AG04450 (cell line): Measurements from ENCODE around the gene TSEN34. TPM values are rescaled to one million over a fixed set of nuclear protein-coding genes. Genes with fewer than 3 reads are reported as not detected.

ENCODE experiments used
- CTCF ChIA-PET: fragments of 300-600, 350-600 bp; formaldehyde crosslinking; extraction: SDS; loops from one replicate; lab custom pipeline; 2022; ENCODE audit warnings: antibody characterized with exemption, inconsistent platforms; lab: Charles Lee
- POLR2A ChIA-PET: fragments of 350-600 bp; formaldehyde crosslinking; extraction: SDS; loops from one replicate; lab custom pipeline; 2021; ENCODE audit warnings: antibody characterized with exemption, inconsistent platforms; lab: Yijun Ruan, JAX
- DNase-seq: peaks from one replicate; pipeline ENCODE4 v3.0.0-alpha.2; 2011; ENCODE audit warnings: low read depth, low spot score
- H3K27ac ChIP-seq: one replicate; pipeline ENCODE4 v1.5.1; 2012; ENCODE audit warnings: low read depth, low read length, control low read depth
- H3K27me3 ChIP-seq: one replicate; pipeline ENCODE4 v1.6.0; 2012; ENCODE audit warnings: low read length; ENCODE audit not compliant: control insufficient read depth, insufficient read depth
- H3K4me3 ChIP-seq: 2 replicates; pipeline ENCODE4 v1.5.1; 2011; ENCODE audit warnings: mild to moderate bottlenecking, low read depth, low read length, control low read depth
- H3K9me3 ChIP-seq: 2 replicates; pipeline ENCODE4 v1.5.1; 2012; ENCODE audit warnings: low read length; ENCODE audit not compliant: control insufficient read depth, insufficient read depth
- CTCF ChIP-seq: IDR thresholded peaks from 2 replicates; pipeline ENCODE4 v1.5.1; 2011; ENCODE audit warnings: low read depth, low read length, control low read depth, inconsistent platforms
- polyA plus RNA-seq: library from polyadenylated mRNA; depleted of rRNA; stranded (reverse); fragments of >200 nt; gene quantifications from 2 replicates; pipeline ENCODE4 v1.2.3, GENCODE V29; 2011

The TSEN34 gene
- polyA plus RNA-seq, 1 experiment: 32.4 TPM

GRCh38 chr19:54207676-54207982 lies 16.5 kb downstream of the TSEN34 start:
- Histone ChIP-seq H3K27me3 (no peaks in the 10 kb centered on the region), H3K27ac (no peak overlapping the region), H3K4me3 (no peak overlapping the region), H3K9me3 (no peaks in the 10 kb centered on the region; the same call in 1 of the 2 replicates)
- ChIA-PET CTCF (no interaction called here), POLR2A (interaction anchor here (3.9 to 4.9 kb wide), 2 partner anchors 16 to 19 kb away, joined by 24 to 29 read pairs; partner anchors contain the start of genes MBOAT7 and TSEN34)
- DNase-seq: no peak
- no peak for TF ChIP-seq CTCF

GRCh38 chr19:54207983-54208783 lies 17.1 kb downstream of the TSEN34 start:
- no peaks in the 10 kb centered on the region; the same call in 1 of the 2 replicates for H3K9me3 ChIP-seq
- TF ChIP-seq CTCF: no peak
- H3K27ac ChIP-seq: peak overlapping the region; percentile 39
- ChIA-PET POLR2A (interaction anchor here (0.6 to 4.9 kb wide), 5 partner anchors 17 to 981 kb away, joined by 3 to 29 read pairs (median 3); partner anchors contain the start of genes MBOAT7, TMC4 and TSEN34), CTCF (no interaction called here)
- no peaks in the 10 kb centered on the region for H3K27me3 ChIP-seq
- no peak overlapping the region for H3K4me3 ChIP-seq
- no peak for DNase-seq

- ChIA-PET POLR2A (interaction anchor here (1.0 to 4.9 kb wide), 3 partner anchors 17 to 36 kb away, joined by 3 to 29 read pairs (median 24); partner anchors contain the start of genes MBOAT7, TMC4 and TSEN34), CTCF (no interaction called here)
- H3K27ac ChIP-seq: peak overlapping the region; percentile 39
- no peak for DNase-seq
- H3K9me3 ChIP-seq: no peaks in the 10 kb centered on the region; the same call in 1 of the 2 replicates
- no peak overlapping the region for H3K4me3 ChIP-seq
- no peak for TF ChIP-seq CTCF
- H3K27me3 ChIP-seq: no peaks in the 10 kb centered on the region
Measured at GRCh38 chr19:54208784-54209057, 17.6 kb downstream of the TSEN34 start.

GRCh38 chr19:54209058-54209810 lies 18.1 kb downstream of the TSEN34 start:
- no peak for DNase-seq
- Histone ChIP-seq H3K4me3 (0 out of 2 replicates have a peak overlapping the region, but pooled peaks have one; percentile 1), H3K27me3 (no peaks in the 10 kb centered on the region), H3K27ac (peak overlapping the region; percentile 90), H3K9me3 (no peaks in the 10 kb centered on the region; the same call in 1 of the 2 replicates)
- no peak for TF ChIP-seq CTCF
- CTCF ChIA-PET: interaction anchor here (0.9 kb wide), 1 partner anchor 20 kb away, joined by 3 read pairs; the partner anchor contains the start of gene MBOAT7
- POLR2A ChIA-PET: interaction anchor here (0.7 to 4.9 kb wide), 8 partner anchors 9 to 72 kb away, joined by 3 to 29 read pairs (median 8); partner anchors contain the start of genes CNOT3, LENG1, MBOAT7 and RPS9
